ENCODE results near the gene HDAC4. TPM values are rescaled to one million over a fixed set of nuclear protein-coding genes. Genes with fewer than 3 reads are reported as not detected.

HDAC4 gene
- total RNA-seq, 1 experiment from 2014 or later, result 32.0 TPM

- Histone ChIP-seq H2BK15ac (ENCODE audit: low read depth, low read length) (no peak overlapping the region), H3K23ac (ENCODE audit: insufficient read length, low read depth, low read length) (no peak overlapping the region), H3K4me1 (ENCODE audit: insufficient read depth, low read length) (peaks cover 6% of the 10 kb centered on the region; the same call in 1 of the 2 replicates), H3T11ph (ENCODE audit: low read length) (no peak overlapping the region), H2AK5ac (ENCODE audit: insufficient read length, low read length) (no peak overlapping the region), H3K79me2 (ENCODE audit: insufficient read depth, low read length) (peaks cover 3% of the 10 kb centered on the region; the same call in 1 of the 2 replicates), H3K9me3 (ENCODE audit: control insufficient read depth, low read depth, low read length) (no peaks in the 10 kb centered on the region), H3K23me2 (ENCODE audit: insufficient read length, low read depth, low read length, poor library complexity, severe bottlenecking) (no peaks in the 10 kb centered on the region), H4K20me1 (ENCODE audit: control insufficient read depth, insufficient read depth, insufficient read length) (no peaks in the 10 kb centered on the region), H2BK5ac (ENCODE audit: insufficient read length, low read length) (no peak overlapping the region), H2BK120ac (ENCODE audit: low read depth, low read length, poor library complexity, severe bottlenecking) (no peak overlapping the region), H3K56ac (ENCODE audit: insufficient read length, low read depth, low read length) (no peak overlapping the region), H3K27ac (ENCODE audit: insufficient read length, low read depth, low read length) (no peak overlapping the region), H3K9ac (ENCODE audit: extremely low read depth, insufficient read length, low read length) (no peak overlapping the region), H3K14ac (ENCODE audit: insufficient read depth, low read length) (no peak overlapping the region), H3K4ac (ENCODE audit: low read depth, low read length) (no peak overlapping the region), H2BK12ac (ENCODE audit: insufficient read length, low read depth, low read length) (no peak overlapping the region), H3K18ac (ENCODE audit: insufficient read length, low read depth, low read length) (no peak overlapping the region), H4K8ac (replicated peaks; ENCODE audit: insufficient read length, low read depth, low read length) (no peak overlapping the region), H2AFZ (ENCODE audit: low read length) (no peak overlapping the region), H4K5ac (ENCODE audit: insufficient read length, low read depth, low read length) (no peak overlapping the region), H2BK20ac (ENCODE audit: low read depth, low read length, poor library complexity, severe bottlenecking) (no peak overlapping the region), H3K4me2 (ENCODE audit: insufficient read depth, insufficient read length, low read length) (no peak overlapping the region), H4K91ac (ENCODE audit: insufficient read length, low read depth, low read length) (no peak overlapping the region), H3K79me1 (ENCODE audit: insufficient read depth, low read depth, low read length, poor library complexity, severe bottlenecking) (no peaks in the 10 kb centered on the region), H3K27me3 (ENCODE audit: insufficient read depth, low read length) (no peaks in the 10 kb centered on the region)
- Mint-ChIP-seq H3K9me3 (peaks cover 6 to 16% of the 10 kb centered on the region in 2 experiments), H3K4me1 (peaks cover 23 to 35% of the 10 kb centered on the region in 2 experiments), H3K27ac (peak overlapping the region in 2 of 3 experiments; percentile 30 to 31; a peak in 4 of 7 replicates), H3K4me3 (no peak overlapping the region), H3K27me3 (ENCODE audit: low read depth) (no peaks in the 10 kb centered on the region), H3K36me3 (ENCODE audit: insufficient read depth in 1 of 3, low read depth in 3 of 3) (peaks cover 15 to 19% (median 18%) of the 10 kb centered on the region in 3 experiments)
- no peak for TF ChIP-seq CTCF (conservative IDR thresholded peaks at IDR 0.05)
- DNase-seq, result no peak
- no CpG with 5 or more reads among the region's 18 CpGs for WGBS (ENCODE audit: extremely low coverage, insufficient read length, low lambda C conversion rate)
Observed at GRCh38 chr2:239358062-239358754, 42.6 kb downstream of the HDAC4 start.
